Activated CD4-positive, alpha-beta T cell treated with anti-CD3 and anti-CD28 coated beads, Interleukin-2, Interleukin-4, amounts not matched to agents 100 ng/mL and 50 ng/mL, durations not matched to agents 16 hours and 8 hours (primary cell): ENCODE results near the gene DSG3.
"Not testable (repeated sequence)": the region's sequence is repeated elsewhere in the genome, so short reads cannot be mapped to it uniquely, and the experiment has no call there.

Experiments
- DNase-seq: peaks from one replicate; pipeline ENCODE4 v3.0.0-alpha.2; 2020; ENCODE audit warnings: low spot score

DSG3 gene

DNA sequence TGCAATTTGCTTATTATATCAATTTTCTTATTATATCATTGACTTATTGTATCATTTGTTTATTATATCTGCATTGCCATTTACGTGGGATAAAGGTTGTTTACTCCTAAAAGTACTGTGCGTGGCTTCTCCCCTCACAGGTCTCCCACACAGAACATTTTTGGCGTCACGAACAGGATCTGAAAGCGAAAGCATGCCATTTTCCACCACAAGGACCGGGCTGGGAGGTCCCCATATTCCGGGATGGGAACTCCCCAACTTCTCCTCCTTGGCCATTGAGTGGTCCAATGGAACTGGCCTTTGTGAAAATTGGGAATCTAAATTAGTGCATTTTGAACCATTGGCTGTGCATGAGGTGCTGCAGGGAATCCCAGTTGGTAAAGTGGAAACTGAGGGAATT is 45.6 kb downstream of the DSG3 start:
- DNase-seq: no peak

DNA sequence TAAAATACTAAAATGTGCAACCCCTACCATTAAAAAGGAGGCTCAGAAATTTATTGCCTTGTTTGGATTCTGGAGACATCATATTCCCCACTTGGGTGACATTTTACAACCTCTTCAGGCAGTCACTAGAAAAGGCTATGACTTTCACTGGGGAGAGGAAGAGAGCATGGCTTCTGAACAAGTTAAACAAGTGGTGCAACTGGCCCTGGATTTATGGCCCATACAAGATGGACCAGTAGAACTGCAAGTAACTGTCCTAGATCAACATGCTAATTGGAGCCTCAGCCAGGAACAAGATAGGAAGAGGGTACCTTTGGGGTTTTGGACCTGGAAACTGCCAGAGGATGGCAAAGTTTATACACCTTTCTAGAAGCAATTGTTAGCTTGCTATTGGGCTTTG is 46.4 kb downstream of the DSG3 start:
- no peak for DNase-seq

DNA sequence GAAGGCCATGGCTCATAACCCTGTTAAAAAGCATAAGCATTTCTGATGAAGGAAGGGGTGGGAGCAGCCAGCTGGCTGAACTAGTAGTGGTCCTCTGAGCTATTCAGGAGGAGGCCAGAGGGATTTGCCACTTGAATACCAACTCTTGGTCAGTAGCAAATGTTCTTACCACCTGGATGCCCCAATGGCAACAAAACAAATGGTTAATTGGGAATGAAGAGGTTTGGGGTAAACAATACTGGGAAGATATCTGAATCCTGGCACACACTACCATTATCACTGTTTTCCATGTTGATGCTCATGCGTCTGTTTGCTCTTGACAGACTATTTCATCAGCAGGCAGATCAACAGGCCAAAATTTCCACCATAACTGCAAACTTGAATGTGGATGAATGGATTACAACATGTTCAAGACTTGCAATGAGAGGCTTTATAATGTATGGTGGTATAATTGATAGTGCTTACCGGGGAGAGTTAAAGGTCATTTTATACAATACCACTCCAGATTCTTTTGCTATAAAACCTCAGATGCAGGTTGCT is 47.2 kb downstream of the DSG3 start:
- DNase-seq: not testable (repeated sequence)

DNA sequence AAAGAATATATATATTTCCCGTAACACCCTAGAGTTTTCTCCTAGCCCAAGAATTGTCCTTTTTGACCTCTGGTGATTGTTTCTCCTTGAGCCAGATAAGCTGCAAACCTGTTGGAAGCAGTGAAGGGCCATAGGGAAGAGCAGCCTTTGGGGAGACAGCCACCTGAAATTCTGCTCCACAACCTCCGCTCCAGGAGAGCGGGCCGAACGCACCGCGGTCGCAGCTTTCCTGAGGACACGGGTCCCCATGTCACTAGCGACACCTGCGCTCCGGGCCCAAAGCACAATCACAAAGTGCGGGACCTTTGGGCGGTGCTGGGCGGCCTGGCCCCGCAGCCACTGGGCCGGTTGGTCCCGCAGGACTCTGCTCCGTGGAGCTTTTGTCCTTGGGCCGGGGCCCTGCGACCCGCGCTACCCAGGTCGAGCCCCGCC is 49.9 kb downstream of the DSG3 start:
- DNase-seq: no peak

DNA sequence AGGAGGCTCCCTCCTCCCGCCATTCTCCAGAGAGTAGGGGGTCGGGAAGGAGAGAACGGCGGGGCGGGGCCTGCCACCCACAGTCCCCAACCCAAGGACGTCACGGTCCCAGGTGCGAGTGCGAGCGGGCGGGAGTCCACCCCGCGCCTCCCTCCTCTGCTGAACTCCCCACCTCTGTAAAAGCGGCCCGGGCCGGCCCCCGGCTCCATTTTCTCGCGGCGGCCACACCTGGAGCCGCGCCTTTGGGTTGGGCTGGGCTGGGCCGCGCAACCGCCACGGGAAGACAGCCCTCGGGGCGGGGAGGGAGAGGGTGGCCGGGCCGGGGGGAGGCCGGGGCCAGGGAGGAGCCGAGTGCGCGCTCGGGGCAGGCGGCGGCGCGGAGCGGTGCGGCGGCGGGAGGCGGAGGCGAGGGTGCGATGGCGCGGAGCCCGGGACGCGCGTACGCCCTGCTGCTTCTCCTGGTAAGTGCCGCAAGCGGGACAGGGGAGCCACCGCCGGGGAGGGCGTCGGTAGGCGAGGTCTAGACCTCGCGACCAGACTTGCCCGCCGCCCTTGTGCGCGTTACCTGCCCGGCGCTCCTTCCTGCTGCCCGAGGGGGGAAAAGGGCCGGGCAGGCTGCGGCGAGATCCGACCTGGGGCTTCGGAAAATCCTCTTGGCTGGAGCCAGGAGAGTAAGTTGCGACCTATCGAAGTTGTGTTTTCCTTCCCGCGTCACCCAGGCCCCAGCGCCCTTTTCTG is 50.5 kb downstream of the DSG3 start, which contains the start of gene DSG2:
Gene DSG2 (plus strand): TSS at position 342 of the 738 bp plus-strand sequence. CDS start 75 bp downstream, at position 417.
- peak; percentile 14 for DNase-seq

DNA sequence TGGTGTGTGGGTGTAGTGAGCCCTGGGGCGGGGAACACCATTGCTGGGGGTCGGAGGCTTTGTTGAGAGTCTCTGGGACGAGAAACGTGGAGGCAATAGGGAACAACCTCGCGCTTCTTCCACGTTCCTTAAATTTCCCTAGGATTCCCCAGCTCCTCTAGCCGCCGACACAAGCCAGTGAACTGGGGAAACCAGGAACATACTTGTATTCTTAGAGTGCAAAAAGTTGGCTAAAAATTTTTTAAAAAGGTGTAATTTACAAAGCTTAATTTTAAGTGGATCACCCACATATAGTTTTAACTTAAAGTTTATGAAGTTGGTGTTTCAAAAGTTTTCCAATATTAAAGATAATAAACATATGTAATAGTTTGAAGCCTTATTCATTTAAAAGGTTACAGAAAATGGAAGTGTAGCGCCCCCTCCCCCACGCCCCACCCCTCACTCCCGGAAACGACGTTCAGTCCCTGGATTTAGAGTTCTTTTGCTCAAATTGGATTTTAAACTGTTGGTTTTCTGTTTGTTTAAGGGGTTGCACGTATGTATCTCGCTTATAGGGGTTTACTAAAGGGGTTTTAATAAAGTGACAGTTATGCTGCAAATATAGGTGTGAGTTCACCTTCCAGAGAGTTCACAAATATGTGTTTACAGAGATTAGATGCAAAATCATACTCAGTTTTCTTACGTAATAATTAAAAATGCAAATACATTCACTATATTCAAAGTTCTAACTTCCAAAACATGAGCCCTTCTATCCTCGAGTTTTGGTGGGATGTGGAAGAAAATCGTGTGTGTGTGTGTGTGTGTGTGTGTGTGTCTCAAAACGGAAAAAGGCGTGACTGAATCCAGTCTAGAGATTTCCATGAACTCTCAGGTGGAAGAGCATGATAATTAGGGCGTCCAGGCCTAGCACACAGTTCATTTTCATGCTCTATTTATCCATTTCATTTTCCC is 51.3 kb downstream of the DSG3 start:
- DNase-seq: no peak

DNA sequence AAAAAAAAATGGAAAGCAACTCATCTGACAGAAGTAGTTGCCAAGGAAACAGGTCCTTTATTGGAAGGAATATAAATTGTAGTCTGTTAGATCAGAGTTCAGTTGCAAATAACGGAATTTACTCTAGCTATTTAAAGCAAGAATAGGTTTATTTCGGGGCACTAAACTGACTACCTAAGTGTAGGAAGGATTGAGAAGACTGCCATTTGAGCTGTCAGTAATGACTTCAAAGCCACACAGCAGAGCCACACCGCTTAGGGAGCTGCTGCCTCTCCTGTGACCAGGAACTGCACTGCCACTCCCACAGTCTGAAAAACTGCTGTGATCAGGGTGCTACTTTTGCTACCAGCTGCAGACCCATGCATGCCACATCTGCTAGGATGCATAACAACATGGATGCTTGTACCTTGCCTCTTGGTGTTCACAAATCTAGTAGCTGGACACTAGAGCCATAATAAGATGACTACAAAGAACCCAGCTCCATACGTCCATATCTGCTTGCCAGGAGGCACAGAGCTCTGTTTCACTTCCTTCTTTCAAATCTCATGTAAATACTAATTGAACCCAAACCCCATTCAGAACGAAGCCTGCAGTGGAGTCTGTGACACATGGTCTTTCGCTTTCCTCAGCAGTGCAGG is 52.6 kb downstream of the DSG3 start:
- DNase-seq: no peak

DNA sequence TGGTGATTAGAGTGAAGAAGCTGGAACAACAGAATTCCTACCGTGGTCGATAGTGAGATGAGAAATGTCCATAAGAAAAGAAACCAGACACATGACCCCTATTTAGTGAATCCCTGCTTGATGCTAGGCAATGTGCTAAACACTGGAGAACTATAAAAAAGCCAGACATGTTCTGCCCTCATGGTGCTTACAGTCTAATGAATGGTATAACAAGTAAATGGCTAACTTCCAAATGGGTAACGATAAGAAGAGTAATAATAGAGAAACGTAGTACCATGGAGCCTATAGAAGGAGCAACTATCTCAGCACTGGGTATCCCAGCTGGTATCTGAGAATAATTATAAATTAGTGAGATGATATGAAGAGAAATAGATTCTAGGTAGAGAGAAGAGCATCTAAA is 55.5 kb downstream of the DSG3 start:
- DNase-seq: no peak

DNA sequence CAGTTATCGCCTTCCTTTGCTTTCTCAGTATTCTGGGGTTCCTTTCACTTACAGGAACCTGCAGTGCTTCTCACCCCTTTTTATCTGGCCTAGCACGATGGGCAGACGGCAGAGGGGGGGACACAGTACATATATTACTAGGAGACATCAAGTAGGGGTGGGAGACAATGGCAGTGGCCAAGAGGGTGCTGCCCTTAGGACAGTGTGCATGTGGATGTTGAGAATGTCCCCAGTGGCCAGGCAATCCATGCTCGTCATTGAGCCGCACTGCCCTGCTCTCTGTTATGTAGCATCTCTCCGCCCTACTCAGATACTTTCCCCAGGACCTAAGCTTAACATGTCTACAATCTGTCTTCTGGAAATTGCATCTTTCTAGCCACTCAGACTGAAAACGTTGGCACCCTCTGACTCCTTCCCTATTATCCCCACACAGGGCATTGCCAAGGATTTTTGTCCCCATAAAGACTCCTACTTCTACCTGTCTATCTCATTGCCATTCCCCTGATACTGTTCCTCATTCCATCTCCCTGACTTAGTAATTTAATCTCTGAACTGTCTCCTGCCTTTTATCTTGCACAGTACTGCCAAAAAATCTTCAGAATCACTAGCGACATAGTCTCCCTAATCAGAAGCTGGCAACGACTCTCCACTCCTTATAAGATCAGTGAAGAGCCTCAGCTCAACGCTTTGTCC is 57.1 kb downstream of the DSG3 start:
- DNase-seq: no peak

DNA sequence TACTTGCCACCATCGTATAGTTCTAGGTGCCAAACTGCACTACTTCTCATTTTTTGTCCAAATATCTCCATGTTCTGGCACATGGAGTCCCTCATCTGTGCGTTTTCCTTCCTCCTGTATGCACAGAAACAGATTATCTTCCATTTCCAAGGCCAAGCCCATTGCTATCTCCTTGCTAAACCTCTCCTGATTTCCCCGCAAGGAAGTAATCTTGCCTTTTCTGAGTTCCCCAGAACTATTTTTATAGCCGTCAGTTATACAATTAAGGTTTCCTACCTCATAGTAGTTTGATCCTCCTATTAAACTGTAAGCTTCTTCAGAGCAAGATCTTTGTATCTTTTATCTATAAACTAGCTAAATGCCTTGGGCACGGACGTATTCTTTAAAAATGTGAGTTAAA is 57.6 kb downstream of the DSG3 start:
- DNase-seq: no peak

DNA sequence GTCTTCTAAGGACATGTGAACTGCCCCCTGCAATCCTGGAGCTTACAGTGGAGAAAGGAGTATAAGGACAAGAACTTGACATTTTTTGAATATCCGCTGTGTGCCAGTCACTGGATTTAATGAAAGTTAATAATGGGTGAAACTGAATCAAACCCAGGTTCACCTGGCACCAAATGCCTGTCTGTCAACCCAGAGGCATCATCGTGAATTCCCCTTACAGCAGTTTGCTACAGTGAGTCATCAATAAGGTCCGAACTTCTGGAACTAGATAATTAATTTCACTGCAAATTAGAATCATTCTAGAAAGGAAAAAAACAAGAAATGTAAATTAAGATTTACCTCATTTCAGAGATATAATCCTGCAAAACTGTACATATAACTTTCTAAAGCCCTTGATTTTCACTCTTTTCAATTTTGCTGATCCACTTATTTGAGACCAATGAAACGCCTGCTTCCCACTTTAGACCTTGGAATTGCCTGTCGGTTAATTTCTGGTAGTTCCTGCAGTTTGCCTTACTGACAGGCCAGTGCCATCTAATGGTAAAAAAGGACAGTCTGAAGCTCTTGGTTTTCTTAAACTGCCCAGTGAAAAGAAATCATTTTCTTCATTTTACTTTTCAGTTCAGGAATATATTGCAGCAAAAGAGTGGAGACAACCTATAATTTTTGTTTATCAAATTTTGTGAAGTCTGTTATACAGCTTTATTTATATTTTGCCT is 58.6 kb downstream of the DSG3 start:
- DNase-seq: no peak

DNA sequence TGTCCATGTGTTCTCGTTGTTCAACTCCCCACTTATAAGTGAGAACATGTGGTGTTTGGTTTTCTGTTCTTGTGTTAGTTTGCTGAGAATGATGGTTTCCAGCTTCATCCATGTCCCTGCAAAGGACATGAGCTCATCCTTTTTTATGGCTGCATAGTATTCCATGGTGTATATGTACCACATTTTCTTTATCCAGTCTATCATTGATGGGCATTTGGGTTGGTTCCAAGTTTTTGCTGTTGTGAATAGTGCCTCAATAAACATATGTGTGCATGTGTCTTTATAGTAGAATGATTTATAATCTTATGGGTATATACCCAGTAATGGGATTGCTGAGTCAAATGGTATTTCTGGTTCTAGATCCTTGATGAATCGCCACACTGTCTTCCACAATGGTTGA is 59.6 kb downstream of the DSG3 start:
- DNase-seq: not testable (repeated sequence)

DNA sequence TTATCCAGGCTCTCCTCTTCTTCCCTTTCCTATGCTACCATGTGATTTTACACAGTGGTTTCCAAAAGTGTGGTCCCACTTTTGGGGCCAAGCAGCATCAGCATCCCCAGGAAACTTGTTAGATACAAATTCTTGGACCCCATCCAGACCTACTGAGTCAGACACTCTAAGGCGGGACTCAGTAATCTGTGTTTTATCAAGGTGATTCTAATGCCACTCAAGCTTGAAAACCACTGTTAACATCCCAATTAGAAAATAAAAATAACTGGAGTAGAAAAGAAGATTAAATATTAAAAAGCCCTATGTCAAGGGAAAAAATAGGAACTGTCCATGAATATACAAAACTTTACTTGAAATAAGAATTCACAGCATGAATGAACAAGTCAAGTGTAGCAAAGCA is 61.2 kb downstream of the DSG3 start:
- DNase-seq: no peak

DNA sequence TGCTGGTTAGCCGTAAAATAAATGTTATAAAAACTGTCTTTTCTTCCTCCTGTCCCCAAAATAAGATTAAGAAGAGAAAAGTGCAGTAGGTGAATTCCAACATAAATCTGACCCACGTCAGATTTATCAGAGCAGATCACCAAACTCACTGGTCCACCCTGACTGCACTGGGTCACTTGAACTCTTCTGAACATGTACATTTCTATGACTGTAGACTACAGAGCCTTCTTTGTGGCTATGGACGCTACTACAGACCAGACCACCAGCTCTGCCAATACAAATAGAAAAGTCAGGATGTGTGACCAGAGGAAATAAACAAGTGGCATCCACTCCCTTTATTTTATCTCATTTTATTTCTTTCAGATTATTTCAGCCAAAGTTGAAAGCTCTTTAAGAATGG is 62.0 kb downstream of the DSG3 start:
- DNase-seq: no peak

DNA sequence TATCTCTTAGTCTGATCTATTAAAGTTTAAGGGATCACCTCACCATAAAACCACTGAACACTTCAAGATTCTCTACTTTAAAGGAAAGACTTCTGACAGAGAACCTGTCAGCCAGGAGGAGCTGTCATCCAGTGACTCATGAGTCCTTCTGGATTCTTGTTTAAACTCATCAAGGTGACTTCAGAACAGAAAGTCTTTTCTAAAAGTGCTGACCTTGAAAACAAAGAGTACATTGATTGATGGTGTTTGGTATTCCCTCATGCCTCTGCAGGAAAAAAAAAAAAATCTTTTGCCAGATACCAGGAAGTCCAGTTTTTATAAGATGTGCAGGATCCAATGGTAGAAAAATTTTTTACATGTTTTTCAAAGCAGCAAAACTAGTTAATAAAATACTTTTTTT is 62.8 kb downstream of the DSG3 start:
- DNase-seq: no peak

DNA sequence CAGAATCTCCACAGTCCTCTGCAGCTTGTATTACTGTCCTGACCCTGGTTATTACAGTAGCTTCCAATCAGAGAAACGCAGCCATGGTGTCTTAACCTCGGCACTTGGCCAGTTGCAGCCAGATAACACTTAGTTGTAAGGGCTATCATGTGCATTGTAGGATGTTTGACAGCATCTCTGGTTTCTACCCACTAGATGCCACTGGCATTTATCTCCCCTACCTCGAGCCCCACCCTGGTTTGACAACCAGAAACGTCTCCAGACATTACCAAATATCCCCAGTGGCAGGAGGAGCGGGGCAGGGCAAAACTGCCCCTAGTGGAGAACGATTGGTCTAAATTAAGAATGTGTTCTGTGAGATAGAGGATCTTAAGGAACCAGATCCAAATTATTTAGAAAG is 63.6 kb downstream of the DSG3 start:
- no peak for DNase-seq

DNA sequence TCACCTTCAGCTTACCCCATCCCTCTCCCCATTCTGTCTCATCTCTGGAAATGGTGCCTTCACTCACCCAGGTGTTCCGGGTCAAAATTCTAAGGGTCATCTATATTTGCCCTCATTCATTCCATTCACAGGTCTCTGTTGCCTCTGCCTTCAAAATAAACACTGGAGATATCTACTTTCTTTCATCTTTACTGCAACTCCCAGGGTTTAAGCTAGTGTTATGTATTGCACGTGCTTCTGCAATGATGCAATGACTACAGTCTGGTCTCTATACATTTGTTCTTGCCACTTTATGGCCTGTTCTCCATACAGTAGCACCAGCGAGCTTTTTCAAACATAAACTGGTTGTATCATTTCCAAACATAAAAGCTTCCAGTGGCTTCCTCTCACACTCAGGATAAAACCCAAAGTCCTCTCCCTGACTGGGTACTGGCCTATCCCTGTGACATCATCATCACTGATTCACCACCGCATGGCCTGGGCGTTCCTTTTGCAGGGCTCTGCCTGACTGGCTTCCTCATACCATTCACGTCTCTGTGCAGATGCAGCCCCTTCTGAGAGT is 64.7 kb downstream of the DSG3 start:
- DNase-seq: no peak

DNA sequence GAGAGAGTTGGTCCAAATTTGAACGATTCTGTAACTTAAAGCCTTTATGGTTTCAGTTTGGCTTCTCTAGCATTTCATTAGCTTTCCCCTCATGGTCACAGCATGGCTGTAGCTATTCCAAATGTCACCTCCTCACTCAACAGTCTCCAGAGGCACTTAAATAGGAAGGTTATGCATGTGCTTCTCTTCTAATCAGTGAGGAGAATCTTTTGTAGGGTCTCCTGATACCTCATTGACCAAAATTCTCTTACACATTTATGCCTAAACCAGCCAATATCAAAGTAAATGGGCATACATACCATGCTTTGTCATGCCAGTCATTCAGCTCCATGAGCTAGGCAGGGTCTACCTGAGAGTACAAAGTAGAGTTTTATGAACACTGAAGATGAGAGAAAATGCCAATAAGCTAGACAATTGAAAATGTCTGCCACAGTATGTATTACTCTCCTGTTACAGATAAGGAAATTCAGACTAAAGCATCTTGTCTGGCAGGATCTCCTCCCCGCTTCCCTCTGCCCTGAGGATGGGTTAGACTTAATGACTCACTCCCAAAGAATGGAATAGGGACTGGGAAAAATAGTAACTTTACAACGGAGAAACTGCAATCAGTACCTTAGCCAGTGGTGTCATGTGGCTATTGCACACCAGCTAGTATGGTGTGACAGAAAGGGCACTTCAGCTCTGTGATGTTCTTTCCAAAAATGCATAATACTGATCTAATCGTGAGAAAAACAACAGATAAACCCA is 65.8 kb downstream of the DSG3 start:
- no peak for DNase-seq

DNA sequence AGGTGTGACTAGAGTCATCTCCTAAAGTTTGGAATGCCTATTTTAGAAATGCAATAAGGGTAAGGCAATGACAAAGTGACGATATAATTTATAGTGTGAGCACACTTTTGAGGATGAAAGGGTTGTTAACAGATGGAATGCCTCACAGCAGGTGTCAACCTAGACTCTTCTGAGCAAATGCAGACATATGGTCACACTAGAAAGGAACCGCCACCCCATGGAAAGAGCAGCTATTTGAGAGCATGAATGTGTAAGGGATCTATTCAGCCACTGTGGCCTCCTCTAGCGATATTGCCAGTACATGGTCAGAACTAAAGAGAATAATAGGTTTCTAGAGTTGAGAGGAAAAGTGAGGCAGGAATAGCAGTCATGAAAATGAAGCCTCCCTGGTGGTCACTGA is 68.9 kb downstream of the DSG3 start:
- DNase-seq: no peak

DNA sequence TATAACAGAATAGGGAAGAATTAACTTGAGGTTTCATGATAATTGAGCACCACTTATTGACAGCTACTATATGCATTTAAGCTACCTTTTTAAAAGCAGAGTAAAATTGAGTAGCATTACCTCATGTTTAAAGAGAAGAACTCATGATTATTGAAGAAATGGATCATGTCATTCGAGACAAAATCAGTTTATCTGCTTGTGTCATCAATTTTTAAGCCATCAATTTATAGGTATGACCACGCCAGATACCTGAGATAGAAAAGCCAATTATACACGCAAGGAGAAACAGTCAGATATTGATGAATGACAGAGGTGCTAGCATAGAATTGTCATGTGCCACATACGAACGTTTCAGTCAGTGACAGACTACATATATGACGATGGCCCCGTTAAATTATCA is 78.8 kb downstream of the DSG3 start:
- no peak for DNase-seq
